SK-N-SH (cell line): Measurements from ENCODE around the gene TMEM255B. TPM values are rescaled to one million over a fixed set of nuclear protein-coding genes. Genes with fewer than 3 reads are reported as not detected.

Experiments used
- CTCF ChIA-PET: fragments of 300-600, 350-600 bp; formaldehyde crosslinking; extraction: SDS; loops from one replicate; lab custom pipeline; 2021; lab: Yijun Ruan, JAX
- POLR2A ChIA-PET: fragments of 350-600 bp; sonication (Branson Sonifier 250); formaldehyde crosslinking; extraction: SDS; loops from one replicate; lab custom pipeline; 2020; ENCODE audit warnings: antibody characterized with exemption, inconsistent platforms; lab: Yijun Ruan, JAX
- DNase-seq: peaks from one replicate; pipeline ENCODE4 v3.0.0; 2012
- H2AFZ ChIP-seq: fragments of 200-600 bp; sonication (generic); 2 replicates; pipeline ENCODE4 v1.8.1; 2016; ENCODE audit warnings: antibody characterized with exemption, mild to moderate bottlenecking, low read depth
- H3F3A ChIP-seq: fragments of 200-600 bp; sonication (generic); replicated peaks from 2 replicates; pipeline ENCODE3; 2016; ENCODE audit warnings: antibody characterized with exemption, mild to moderate bottlenecking; ENCODE audit not compliant: insufficient read depth
- H3K27ac ChIP-seq, 2 experiments: fragments of 200-500 bp in 1 of 2; fragments of 200-600 bp in 1 of 2; sonication (Bioruptor generic) in 1 of 2; sonication (generic), shearing (Covaris generic) in 1 of 2; 2 replicates each; pipeline versions ENCODE4 v1.5.1 to v1.6.1; 2014 to 2016; ENCODE audit warnings: low read depth in 2 of 2, inconsistent platforms in 1 of 2, low read length in 1 of 2, mild to moderate bottlenecking in 1 of 2, mixed read lengths in 1 of 2
- H3K27me3 ChIP-seq: fragments of 200-600 bp; sonication (generic), shearing (Covaris generic); 2 replicates; pipeline ENCODE4 v1.6.1; 2016; ENCODE audit warnings: mixed run types; ENCODE audit not compliant: insufficient read depth
- H3K36me3 ChIP-seq, 2 experiments: fragments of 200-500 bp in 1 of 2; fragments of 200-600 bp in 1 of 2; sonication (Bioruptor generic) in 1 of 2; sonication (generic) in 1 of 2; replicated peaks in 1 of 2; 2 replicates each; pipeline versions ENCODE3 to v1.5.1; 2014 to 2016; ENCODE audit warnings: low read length in 1 of 2, mild to moderate bottlenecking in 1 of 2; ENCODE audit not compliant: insufficient read depth in 2 of 2, control insufficient read depth in 1 of 2
- H3K4me1 ChIP-seq, 2 experiments: fragments of 200-500 bp in 1 of 2; fragments of 200-600 bp in 1 of 2; sonication (Bioruptor generic) in 1 of 2; sonication (generic), shearing (Covaris generic) in 1 of 2; 2 replicates each; pipeline versions ENCODE4 v1.5.1 to v1.6.1; 2014 to 2016; ENCODE audit warnings: low read depth in 1 of 2, low read length in 1 of 2, mixed run types in 1 of 2; ENCODE audit not compliant: insufficient read depth in 2 of 2, control insufficient read depth in 1 of 2
- H3K4me2 ChIP-seq: fragments of 200-600 bp; sonication (generic), shearing (Covaris generic); 2 replicates; pipeline ENCODE4 v1.6.1; 2017; ENCODE audit warnings: mixed run types
- H3K4me3 ChIP-seq, 2 experiments: fragments of 200-500 bp in 1 of 2; fragments of 200-600 bp in 1 of 2; sonication (Bioruptor generic) in 1 of 2; sonication (generic), shearing (Covaris generic) in 1 of 2; 2 replicates each; pipeline versions ENCODE4 v1.5.1 to v1.8.1; 2014 to 2016; ENCODE audit warnings: low read depth in 2 of 2, inconsistent platforms in 1 of 2, low read length in 1 of 2, mild to moderate bottlenecking in 1 of 2, mixed read lengths in 1 of 2, moderate library complexity in 1 of 2
- H3K79me2 ChIP-seq: fragments of 200-600 bp; sonication (generic); 2 replicates; pipeline ENCODE4 v1.8.1; 2017; ENCODE audit warnings: mild to moderate bottlenecking; ENCODE audit not compliant: insufficient read depth
- H3K9ac ChIP-seq: fragments of 200-600 bp; sonication (generic); 2 replicates; pipeline ENCODE4 v1.6.1; 2017; ENCODE audit warnings: mixed run types
- H3K9me2 ChIP-seq: fragments of 200-600 bp; sonication (generic); 2 replicates; pipeline ENCODE4 v1.6.1; 2017; ENCODE audit warnings: mixed run types
- H3K9me3 ChIP-seq: fragments of 200-600 bp; sonication (generic); 2 replicates; pipeline ENCODE4 v1.6.1; 2017; ENCODE audit warnings: mixed run types, mild to moderate bottlenecking, moderate library complexity
- H4K20me1 ChIP-seq: fragments of 200-600 bp; sonication (generic); 2 replicates; pipeline ENCODE4 v1.6.1; 2017; ENCODE audit warnings: mild to moderate bottlenecking, mixed run types; ENCODE audit not compliant: insufficient read depth
- CHD2 ChIP-seq: fragments of 150-350 bp; IDR thresholded peaks from 2 replicates; pipeline ENCODE4 v1.6.1; 2018; ENCODE audit warnings: low read length; ENCODE audit not compliant: partially characterized antibody
- EP300 ChIP-seq, 2 experiments: IDR thresholded peaks; 2 replicates each; pipeline versions ENCODE4 v1.4.0 to v1.6.1; 2012; ENCODE audit warnings: borderline replicate concordance in 1 of 2, low read depth in 1 of 2, low read length in 1 of 2
- EZH2phosphoT487 ChIP-seq: fragments of 200-600 bp; sonication (generic); IDR thresholded peaks from 2 replicates; pipeline ENCODE4 v1.6.1; 2017; ENCODE audit warnings: low read depth, mixed run types, mild to moderate bottlenecking, antibody characterized with exemption, moderate library complexity, borderline replicate concordance
- FOSL2 ChIP-seq: IDR thresholded peaks from 2 replicates; pipeline ENCODE4 v1.4.0; 2012; ENCODE audit warnings: low read depth, mild to moderate bottlenecking, moderate library complexity, borderline replicate concordance
- FOXJ3 ChIP-seq: sonication (generic); formaldehyde crosslinking; IDR thresholded peaks from 2 replicates; pipeline ENCODE4 v1.5.1; 2020; ENCODE audit warnings: mild to moderate bottlenecking, missing genetic modification reagents
- FOXM1 ChIP-seq: IDR thresholded peaks from 2 replicates; pipeline ENCODE4 v1.4.0; 2012; ENCODE audit warnings: low read depth, mild to moderate bottlenecking
- GABPA ChIP-seq: IDR thresholded peaks from 2 replicates; pipeline ENCODE4 v1.4.0; 2012; ENCODE audit warnings: low read depth, mild to moderate bottlenecking
- GATA2 ChIP-seq: sonication (generic); formaldehyde crosslinking; IDR thresholded peaks from 2 replicates; pipeline ENCODE4 v1.5.0; 2020; ENCODE audit warnings: mild to moderate bottlenecking, missing genetic modification reagents
- NFIC ChIP-seq: IDR thresholded peaks from 2 replicates; pipeline ENCODE4 v1.4.0; 2012; ENCODE audit warnings: borderline replicate concordance
- NRF1 ChIP-seq: IDR thresholded peaks from 2 replicates; pipeline ENCODE4 v1.6.1; 2012; ENCODE audit warnings: low read depth, mild to moderate bottlenecking, low read length
- RAD21 ChIP-seq: IDR thresholded peaks from 2 replicates; pipeline ENCODE4 v1.6.1; 2012; ENCODE audit warnings: mild to moderate bottlenecking, low read length
- RFX5 ChIP-seq: IDR thresholded peaks from 2 replicates; pipeline ENCODE4 v1.6.1; 2012; ENCODE audit warnings: mild to moderate bottlenecking, improper control_type of control experiment, low read length
- SMC3 ChIP-seq: IDR thresholded peaks from 2 replicates; pipeline ENCODE4 v1.6.1; 2012; ENCODE audit warnings: low read depth, low read length, improper control_type of control experiment
- WGBS: methylation state at CpG from one replicate; pipeline ENCODE4 v1.1.6; 2017; ENCODE audit warnings: low lambda C conversion rate; 5-methylcytosine and 5-hydroxymethylcytosine counted together
- polyA plus RNA-seq, 3 experiments: library from polyadenylated mRNA; depleted of rRNA; stranded (reverse); fragments of >200 nt; gene quantifications; 2 replicates each; pipeline ENCODE4 v1.2.3, GENCODE V29; 2012
- TF ChIP-seq, protein P1 (sequence below): IDR thresholded peaks from 2 replicates; pipeline ENCODE4; 2012
- TF ChIP-seq, protein P2 (sequence below): IDR thresholded peaks from 2 replicates; pipeline ENCODE4 v1.4.0; 2012; ENCODE audit warnings: low read depth, borderline replicate concordance
- TF ChIP-seq, protein P3 (sequence below): IDR thresholded peaks from 2 replicates; pipeline ENCODE4 v1.6.1; 2012; ENCODE audit warnings: mild to moderate bottlenecking, low read depth, low read length, moderate library complexity
- TF ChIP-seq, protein P4 (sequence below): fragments of 150-350 bp; IDR thresholded peaks from 2 replicates; pipeline ENCODE4 v1.6.1; 2017; ENCODE audit warnings: antibody characterized with exemption, low read length, low read depth, borderline replicate concordance

TMEM255B gene
- polyA plus RNA-seq, 1 of the 3 experiments (the other 2 are of a cell fraction): 14.8 TPM

DNA sequence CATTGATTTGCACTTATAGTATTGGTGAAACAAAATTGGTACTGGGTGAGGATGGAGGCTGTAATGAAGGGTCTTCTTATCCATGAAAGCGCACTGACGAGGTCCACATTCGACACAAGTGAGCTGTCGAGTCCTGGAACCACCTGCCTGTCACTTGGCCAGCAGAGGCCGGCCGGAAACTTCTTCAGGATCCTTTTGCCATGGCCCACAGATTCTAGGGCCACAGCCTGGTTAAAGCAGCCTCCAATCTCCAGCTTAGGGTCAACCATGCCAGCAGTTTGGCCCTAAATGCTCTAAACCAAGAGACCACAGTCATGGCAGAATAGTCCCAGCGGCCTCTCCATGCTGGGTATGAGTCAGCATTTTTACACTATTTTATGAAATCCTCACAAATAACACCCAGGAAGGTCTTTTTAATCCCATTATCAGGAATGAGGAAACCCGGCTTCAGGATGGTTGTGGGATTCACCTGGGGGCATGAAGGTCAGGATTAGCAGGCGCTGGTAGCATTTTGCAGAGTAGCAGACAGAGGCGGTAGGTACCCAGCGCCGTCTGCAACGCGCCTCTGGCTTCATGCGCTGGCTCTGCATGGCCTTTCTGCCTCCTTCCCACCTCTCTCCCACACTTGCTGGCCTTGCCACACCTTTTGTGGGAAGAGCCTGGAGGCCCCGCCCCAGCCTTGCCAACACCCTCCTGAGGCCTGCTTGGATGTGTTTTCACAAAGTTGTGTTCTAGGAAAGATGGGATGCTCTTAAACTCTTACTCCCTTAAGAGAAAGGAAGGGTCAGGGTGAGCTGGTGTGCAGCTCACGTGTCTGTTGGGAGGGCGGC is 89.6 kb downstream of the TMEM255B start:
- H3K36me3 ChIP-seq: peaks cover 23 to 33% of the 10 kb centered on the region in 2 experiments
- H3K4me1 ChIP-seq: peaks cover 5 to 6% of the 10 kb centered on the region in 2 experiments; a peak in 2 of 4 replicates
- no peaks in the 10 kb centered on the region for H3K9me3 ChIP-seq
- no peaks in the 10 kb centered on the region for H3K27me3 ChIP-seq
- no peaks in the 10 kb centered on the region for H3K9me2 ChIP-seq
- H3K4me3 ChIP-seq: no peak overlapping the region
- no peak overlapping the region for H2AFZ ChIP-seq
- peaks cover 27% of the 10 kb centered on the region for H3F3A ChIP-seq
- CTCF ChIA-PET: no interaction called here
- no peak for DNase-seq
- WGBS: 99% methylated on average over 15 of the region's 18 CpGs
- POLR2A ChIA-PET: no interaction called here
- TF ChIP-seq FOXM1: no peak
- TF ChIP-seq EZH2phosphoT487: no peak
- no peak for TF ChIP-seq GABPA
- TF ChIP-seq, all 33 proteins: peak for 0
- Histone ChIP-seq H4K20me1 (peaks cover 33% of the 10 kb centered on the region), H3K79me2 (peaks cover 100% of the 10 kb centered on the region), H3K4me2 (no peak overlapping the region), H3K9ac (no peak overlapping the region), H3K27ac (no peak overlapping the region; a peak in 1 of 4 replicates)

DNA sequence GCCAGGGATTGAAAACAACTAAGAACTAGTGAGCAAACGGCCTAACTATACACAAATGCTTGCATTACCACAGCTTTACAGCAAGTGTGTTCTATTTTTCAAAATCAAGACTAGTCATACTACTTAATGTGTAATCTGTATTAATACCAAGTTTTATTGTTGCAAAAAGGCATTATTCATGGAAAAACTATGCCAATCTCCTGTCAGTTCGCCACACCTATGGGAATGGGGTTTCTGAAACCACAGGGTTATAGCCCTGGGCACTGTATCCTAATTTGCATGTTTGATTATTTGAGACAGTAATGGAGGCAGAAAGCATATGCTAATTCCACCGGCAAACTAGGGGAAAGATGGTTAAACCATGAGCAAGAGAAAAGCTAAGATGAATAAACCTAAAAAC is 90.5 kb downstream of the TMEM255B start:
- Histone ChIP-seq H3K27me3 (no peaks in the 10 kb centered on the region), H3F3A (peaks cover 19% of the 10 kb centered on the region), H2AFZ (no peak overlapping the region), H3K36me3 (peaks cover 23 to 26% of the 10 kb centered on the region in 2 experiments), H3K27ac (no peak overlapping the region; a peak in 1 of 4 replicates), H3K4me1 (peaks cover 5 to 15% of the 10 kb centered on the region in 2 experiments; a peak in 2 of 4 replicates), H4K20me1 (peaks cover 42% of the 10 kb centered on the region), H3K9me2 (no peaks in the 10 kb centered on the region), H3K4me2 (no peak overlapping the region), H3K4me3 (no peak overlapping the region), H3K79me2 (peaks cover 100% of the 10 kb centered on the region), H3K9me3 (no peaks in the 10 kb centered on the region), H3K9ac (no peak overlapping the region)
- DNase-seq: no peak
- no peak for TF ChIP-seq GATA2
- TF ChIP-seq FOXJ3 (CRISPR knock-in tag): no peak
- TF ChIP-seq EP300 (IDR thresholded peaks at IDR 0.05; ENCODE audit: borderline replicate concordance in 1 of 2, low read depth in 1 of 2, low read length in 1 of 2): no peak
- TF ChIP-seq NFIC: no peak
- TF ChIP-seq, protein P1, sequence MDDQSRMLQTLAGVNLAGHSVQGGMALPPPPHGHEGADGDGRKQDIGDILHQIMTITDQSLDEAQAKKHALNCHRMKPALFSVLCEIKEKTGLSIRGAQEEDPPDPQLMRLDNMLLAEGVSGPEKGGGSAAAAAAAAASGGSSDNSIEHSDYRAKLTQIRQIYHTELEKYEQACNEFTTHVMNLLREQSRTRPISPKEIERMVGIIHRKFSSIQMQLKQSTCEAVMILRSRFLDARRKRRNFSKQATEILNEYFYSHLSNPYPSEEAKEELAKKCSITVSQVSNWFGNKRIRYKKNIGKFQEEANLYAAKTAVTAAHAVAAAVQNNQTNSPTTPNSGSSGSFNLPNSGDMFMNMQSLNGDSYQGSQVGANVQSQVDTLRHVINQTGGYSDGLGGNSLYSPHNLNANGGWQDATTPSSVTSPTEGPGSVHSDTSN: no peak
- TF ChIP-seq FOSL2: no peak
- no peak for TF ChIP-seq NRF1
- TF ChIP-seq, protein P2, sequence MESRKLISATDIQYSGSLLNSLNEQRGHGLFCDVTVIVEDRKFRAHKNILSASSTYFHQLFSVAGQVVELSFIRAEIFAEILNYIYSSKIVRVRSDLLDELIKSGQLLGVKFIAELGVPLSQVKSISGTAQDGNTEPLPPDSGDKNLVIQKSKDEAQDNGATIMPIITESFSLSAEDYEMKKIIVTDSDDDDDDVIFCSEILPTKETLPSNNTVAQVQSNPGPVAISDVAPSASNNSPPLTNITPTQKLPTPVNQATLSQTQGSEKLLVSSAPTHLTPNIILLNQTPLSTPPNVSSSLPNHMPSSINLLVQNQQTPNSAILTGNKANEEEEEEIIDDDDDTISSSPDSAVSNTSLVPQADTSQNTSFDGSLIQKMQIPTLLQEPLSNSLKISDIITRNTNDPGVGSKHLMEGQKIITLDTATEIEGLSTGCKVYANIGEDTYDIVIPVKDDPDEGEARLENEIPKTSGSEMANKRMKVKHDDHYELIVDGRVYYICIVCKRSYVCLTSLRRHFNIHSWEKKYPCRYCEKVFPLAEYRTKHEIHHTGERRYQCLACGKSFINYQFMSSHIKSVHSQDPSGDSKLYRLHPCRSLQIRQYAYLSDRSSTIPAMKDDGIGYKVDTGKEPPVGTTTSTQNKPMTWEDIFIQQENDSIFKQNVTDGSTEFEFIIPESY: no peak
- TF ChIP-seq RAD21: no peak
- no peak for TF ChIP-seq SMC3
- TF ChIP-seq, protein P3, sequence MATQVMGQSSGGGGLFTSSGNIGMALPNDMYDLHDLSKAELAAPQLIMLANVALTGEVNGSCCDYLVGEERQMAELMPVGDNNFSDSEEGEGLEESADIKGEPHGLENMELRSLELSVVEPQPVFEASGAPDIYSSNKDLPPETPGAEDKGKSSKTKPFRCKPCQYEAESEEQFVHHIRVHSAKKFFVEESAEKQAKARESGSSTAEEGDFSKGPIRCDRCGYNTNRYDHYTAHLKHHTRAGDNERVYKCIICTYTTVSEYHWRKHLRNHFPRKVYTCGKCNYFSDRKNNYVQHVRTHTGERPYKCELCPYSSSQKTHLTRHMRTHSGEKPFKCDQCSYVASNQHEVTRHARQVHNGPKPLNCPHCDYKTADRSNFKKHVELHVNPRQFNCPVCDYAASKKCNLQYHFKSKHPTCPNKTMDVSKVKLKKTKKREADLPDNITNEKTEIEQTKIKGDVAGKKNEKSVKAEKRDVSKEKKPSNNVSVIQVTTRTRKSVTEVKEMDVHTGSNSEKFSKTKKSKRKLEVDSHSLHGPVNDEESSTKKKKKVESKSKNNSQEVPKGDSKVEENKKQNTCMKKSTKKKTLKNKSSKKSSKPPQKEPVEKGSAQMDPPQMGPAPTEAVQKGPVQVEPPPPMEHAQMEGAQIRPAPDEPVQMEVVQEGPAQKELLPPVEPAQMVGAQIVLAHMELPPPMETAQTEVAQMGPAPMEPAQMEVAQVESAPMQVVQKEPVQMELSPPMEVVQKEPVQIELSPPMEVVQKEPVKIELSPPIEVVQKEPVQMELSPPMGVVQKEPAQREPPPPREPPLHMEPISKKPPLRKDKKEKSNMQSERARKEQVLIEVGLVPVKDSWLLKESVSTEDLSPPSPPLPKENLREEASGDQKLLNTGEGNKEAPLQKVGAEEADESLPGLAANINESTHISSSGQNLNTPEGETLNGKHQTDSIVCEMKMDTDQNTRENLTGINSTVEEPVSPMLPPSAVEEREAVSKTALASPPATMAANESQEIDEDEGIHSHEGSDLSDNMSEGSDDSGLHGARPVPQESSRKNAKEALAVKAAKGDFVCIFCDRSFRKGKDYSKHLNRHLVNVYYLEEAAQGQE: no peak
- no peak for TF ChIP-seq RFX5
- TF ChIP-seq, protein P4, sequence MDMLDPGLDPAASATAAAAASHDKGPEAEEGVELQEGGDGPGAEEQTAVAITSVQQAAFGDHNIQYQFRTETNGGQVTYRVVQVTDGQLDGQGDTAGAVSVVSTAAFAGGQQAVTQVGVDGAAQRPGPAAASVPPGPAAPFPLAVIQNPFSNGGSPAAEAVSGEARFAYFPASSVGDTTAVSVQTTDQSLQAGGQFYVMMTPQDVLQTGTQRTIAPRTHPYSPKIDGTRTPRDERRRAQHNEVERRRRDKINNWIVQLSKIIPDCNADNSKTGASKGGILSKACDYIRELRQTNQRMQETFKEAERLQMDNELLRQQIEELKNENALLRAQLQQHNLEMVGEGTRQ: no peak
- no peak for TF ChIP-seq GABPA
- no peak for TF ChIP-seq CHD2
- CTCF ChIA-PET: no interaction called here
- POLR2A ChIA-PET: no interaction called here
- 86% methylated on average over 3 of the region's 3 CpGs for WGBS
